VCaP (cell line): ENCODE results near the gene CCDC126.
"Not testable (repeated sequence)": the region's sequence is repeated elsewhere in the genome, so short reads cannot be mapped to it uniquely, and the experiment has no call there.

ENCODE experiments used
- H3K27ac ChIP-seq: fragments of 450-650 bp; 2 replicates; pipeline ENCODE4 v1.5.1; 2017
- TF ChIP-seq, protein P1 (sequence below): fragments of 450-650 bp; conservative IDR thresholded peaks from 2 replicates; pipeline ENCODE4 v1.5.1; 2017; ENCODE audit warnings: mild to moderate bottlenecking, moderate library complexity

Gene CCDC126

GRCh38 chr7:23597094-23598091 lies at the start of gene CCDC126:
Gene CCDC126 (plus strand): TSS chr7:23597382. CDS start chr7:23611316, 13,934 bp downstream.
- peak within 1 kb of the TSS; percentile 76 for H3K27ac ChIP-seq
- TF ChIP-seq, protein P1, sequence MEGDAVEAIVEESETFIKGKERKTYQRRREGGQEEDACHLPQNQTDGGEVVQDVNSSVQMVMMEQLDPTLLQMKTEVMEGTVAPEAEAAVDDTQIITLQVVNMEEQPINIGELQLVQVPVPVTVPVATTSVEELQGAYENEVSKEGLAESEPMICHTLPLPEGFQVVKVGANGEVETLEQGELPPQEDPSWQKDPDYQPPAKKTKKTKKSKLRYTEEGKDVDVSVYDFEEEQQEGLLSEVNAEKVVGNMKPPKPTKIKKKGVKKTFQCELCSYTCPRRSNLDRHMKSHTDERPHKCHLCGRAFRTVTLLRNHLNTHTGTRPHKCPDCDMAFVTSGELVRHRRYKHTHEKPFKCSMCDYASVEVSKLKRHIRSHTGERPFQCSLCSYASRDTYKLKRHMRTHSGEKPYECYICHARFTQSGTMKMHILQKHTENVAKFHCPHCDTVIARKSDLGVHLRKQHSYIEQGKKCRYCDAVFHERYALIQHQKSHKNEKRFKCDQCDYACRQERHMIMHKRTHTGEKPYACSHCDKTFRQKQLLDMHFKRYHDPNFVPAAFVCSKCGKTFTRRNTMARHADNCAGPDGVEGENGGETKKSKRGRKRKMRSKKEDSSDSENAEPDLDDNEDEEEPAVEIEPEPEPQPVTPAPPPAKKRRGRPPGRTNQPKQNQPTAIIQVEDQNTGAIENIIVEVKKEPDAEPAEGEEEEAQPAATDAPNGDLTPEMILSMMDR = no peak

GRCh38 chr7:23547662-23548061 lies 49.5 kb upstream of the CCDC126 start:
- TF ChIP-seq, protein P1 = no peak
- no peak overlapping the region for H3K27ac ChIP-seq

DNA sequence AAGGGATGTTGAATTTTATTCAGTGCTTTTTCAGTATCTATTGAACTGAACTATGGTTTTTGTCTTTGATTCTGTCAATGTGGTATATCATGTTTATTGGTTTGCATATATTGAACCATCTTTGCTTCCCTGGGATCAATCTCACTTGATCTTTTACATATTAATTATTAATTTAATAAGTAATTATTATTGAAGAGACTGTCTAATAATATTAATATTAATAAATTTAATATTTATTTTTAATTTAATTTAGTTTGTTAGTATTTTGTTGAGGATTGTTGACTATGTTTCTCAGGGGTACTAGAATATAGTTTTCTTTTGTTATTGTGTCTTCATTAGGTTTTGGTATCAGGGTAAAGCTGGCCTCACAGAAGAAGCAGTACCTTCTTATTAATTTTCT lies 38.9 kb upstream of the CCDC126 start:
- TF ChIP-seq, protein P1 = no peak
- H3K27ac ChIP-seq = no peak overlapping the region

DNA sequence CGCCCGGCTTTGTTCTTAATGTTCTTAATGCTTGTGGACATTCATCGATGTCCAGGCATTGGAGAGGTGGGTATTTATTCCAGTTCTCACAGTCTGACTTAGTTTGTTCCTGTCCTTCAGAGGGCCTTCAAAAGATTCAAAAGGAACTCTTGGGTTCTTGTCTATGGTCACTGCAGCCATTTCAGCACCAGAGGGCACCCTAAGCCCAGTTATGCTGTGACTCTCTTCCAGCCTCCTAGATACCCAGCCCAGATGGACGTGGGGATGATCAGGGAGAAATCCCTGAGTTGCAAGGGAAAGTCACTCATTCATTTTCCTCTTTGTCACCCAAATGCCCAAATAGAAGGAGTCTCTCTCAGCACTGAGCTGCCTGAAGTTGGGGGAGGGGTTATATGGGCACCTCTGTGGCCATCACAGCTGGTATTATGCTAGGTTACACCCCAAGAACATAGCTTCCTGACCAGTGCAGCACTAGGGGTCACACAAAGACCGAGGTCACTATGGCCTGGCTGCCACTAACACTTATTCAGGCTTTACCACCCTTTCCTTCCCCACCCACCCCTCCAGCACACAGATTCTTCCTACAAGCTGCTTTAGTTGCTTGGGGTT lies 26.5 kb upstream of the CCDC126 start:
- TF ChIP-seq, protein P1 = peak; percentile 84
- no peak overlapping the region for H3K27ac ChIP-seq

DNA sequence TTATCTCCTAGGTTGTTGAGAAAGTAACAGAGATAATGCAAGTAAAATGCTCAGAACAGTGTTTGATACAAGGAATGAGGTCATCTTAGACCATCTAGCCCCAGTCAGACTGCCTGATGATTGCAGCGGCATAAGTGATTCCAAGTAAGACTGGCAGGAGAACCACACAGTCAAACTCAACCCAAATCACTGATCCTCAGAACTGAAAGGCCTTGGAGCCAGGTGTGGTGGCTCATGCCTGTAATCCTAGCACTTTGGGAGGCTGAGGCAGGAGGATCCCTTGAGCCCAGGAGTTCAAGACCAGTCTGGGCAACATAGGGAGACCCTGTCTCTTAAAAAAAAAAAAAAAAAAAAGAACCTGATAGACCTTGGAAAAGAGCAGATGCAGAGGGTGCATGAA lies 15.2 kb upstream of the CCDC126 start:
- H3K27ac ChIP-seq = not testable (repeated sequence)

- not testable (repeated sequence) for H3K27ac ChIP-seq
Measured at GRCh38 chr7:23585304-23585703, 11.9 kb upstream of the CCDC126 start.

DNA sequence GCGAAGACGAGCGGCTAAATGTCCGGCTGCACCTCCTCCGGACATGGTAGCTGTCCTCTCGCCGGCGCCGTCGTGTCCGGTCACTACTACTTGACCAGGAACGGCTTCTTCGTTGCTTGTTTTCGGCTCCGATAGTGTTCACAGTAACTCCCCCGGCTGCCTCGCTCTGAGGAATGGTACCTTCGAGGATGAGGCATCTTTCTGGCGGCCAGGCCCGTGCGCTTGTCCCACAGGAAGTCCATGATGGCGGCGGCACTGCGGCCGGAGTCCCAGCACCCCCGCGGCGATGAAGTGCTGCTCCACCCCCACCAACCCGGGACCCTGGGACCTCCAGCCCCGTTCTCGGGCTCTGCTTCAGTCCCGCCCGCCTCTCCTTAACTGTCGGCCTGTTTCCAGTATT lies 11.0 kb upstream of the CCDC126 start:
- TF ChIP-seq, protein P1 = no peak
- H3K27ac ChIP-seq = no peak overlapping the region

GRCh38 chr7:23590529-23590928 lies 6.7 kb upstream of the CCDC126 start:
- TF ChIP-seq, protein P1 = no peak
- H3K27ac ChIP-seq = no peak overlapping the region
